Kidney tubule cell (primary cell): Measurements from ENCODE around the gene C16orf86.

Experiments used
- DNase-seq: peaks from one replicate; pipeline ENCODE4 v3.0.0-alpha.2; 2018; ENCODE audit warnings: low spot score

Gene C16orf86

DNA sequence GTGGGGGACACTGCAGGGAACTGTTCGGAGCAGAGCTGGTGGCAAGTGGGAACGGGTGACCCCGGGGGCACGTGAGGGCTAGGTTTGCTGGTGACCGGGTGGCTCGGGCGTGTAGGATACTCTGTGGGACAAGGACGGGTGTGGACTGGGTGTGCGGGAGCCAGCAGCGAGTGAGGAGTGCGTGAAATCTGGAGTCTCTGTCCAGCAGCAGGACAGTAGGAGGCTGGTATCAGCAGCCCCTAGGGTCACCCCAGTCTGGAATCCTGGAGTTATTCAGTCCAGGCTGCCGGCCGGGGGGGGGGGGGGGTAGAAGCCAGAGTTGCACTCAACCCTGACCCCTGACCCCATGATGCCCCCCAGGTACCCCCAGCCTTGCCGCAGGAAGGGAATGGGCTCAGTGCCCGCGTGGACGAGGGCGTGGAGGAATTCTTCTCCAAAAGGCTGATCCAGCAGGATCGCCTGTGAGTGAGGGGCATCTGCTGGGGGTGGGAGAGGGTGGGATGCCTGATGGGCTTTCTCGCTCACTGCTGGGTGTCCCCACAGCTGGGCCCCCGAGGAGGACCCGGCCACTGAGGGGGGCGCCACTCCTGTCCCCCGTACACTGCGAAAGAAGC, 12.7 kb upstream of the C16orf86 start:
- DNase-seq: no peak

- DNase-seq: no peak
These were observed 12.2 kb upstream of the C16orf86 start for GRCh38 chr16:67654403-67654911.

GRCh38 chr16:67655363-67655762, 11.3 kb upstream of the C16orf86 start:
- no peak for DNase-seq

DNA sequence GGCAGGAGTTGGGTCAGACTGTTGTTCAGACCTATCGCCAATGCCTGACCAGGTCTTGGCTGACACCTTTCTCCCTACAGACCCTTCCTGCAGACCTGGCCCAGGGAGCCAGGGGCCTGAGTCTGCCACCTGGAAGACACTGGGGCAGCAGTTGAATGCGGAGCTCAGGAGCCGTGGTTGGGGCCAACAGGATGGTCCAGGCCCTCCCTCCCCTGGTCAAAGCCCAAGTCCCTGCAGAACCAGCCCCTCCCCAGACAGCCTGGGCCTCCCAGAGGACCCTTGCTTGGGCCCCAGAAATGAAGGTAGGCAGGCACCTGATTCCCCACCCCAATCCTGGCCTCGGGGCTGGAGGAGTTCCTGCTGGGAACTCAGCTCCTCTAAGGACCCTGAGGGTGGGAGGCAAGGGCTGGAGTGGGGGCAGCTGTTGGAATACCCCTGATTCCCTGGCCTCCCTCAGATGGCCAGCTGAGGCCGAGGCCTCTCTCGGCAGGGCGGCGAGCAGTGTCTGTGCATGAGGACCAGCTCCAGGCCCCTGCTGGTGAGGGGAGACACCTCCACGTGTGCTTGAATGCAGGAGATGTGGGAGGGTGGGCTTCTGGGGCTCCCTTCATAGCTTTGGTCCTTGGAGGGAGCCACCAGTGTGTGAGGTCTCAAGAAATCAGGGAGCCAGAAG, 10.1 kb upstream of the C16orf86 start:
- no peak for DNase-seq

DNA sequence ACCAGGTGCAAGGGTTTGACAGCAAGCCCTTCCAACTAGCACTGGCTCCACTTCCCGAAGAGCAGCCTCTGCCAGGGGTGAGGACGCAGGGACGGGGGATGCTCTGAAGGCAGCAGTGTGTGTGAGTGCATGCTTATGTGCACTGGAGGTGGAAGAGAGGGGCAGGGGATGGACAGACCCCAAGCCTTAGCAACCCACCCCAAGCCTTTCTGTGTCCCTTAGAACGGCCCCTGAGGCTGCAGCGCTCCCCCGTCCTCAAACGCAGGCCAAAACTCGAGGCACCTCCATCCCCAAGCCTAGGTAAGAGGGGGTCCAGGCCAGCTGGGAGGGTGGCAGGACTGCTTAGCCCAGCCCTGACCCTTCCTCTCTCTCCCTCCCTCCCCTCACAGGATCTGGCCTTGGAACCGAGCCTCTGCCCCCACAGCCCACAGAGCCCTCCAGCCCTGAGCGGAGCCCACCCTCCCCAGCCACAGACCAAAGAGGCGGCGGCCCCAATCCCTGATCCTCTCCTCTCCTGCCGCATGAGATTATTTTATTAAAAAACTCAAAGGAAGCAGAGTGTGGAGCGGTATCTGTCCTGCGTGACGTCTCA, 9.5 kb upstream of the C16orf86 start:
- DNase-seq: no peak

DNA sequence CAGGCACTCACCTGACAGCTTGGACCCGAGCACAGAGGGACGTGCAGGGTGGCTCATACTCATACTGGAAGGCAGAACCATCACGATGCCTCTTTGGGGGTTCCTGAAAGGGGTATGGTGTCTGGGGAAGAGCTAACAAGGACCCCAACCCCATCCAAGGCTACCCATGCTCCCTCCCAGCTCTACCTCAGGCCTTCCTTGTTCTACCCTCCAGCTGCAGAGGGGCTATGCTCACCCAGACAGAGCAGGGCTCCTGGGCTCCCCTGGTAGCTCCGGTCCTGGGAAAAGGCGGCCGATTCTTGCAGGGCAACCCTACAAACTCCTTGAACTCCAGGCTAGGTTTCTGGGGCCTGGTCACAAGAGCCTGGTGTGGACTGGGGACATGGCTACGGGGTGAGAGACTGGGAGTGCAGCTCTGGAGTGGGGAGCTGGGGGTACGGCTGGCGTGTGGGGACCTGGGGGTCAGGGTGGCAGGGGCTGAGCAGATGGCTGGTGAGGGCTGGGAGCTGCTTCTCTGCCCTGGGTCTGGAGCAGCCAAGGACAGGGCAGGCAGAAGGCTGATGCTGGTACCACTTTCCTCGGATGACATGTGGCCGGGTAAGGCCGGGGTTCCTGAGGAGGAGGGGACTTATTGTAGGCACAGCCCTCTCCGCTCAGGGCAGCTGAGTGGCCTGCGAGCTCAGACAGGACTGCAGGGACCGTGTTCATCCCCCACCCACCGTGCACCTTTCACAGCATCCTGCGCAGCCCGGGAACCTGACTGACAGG, 8.7 kb upstream of the C16orf86 start:
- no peak for DNase-seq

GRCh38 chr16:67658849-67659674, 7.6 kb upstream of the C16orf86 start:
- no peak for DNase-seq

GRCh38 chr16:67659675-67660563, 6.7 kb upstream of the C16orf86 start, which contains the start of gene ACD:
Gene ACD, minus strand, starts transcription at chr16:67660260. Its CDS starts 40 bp downstream, at chr16:67660220.
- peak; percentile 92 for DNase-seq

- peak; percentile 97 for DNase-seq
These were observed 6.0 kb upstream of the C16orf86 start, which contains the start of gene PARD6A for GRCh38 chr16:67660564-67661028. Gene PARD6A, plus strand, starts transcription at chr16:67660960. Its CDS starts 79 bp downstream, at chr16:67661039.

DNA sequence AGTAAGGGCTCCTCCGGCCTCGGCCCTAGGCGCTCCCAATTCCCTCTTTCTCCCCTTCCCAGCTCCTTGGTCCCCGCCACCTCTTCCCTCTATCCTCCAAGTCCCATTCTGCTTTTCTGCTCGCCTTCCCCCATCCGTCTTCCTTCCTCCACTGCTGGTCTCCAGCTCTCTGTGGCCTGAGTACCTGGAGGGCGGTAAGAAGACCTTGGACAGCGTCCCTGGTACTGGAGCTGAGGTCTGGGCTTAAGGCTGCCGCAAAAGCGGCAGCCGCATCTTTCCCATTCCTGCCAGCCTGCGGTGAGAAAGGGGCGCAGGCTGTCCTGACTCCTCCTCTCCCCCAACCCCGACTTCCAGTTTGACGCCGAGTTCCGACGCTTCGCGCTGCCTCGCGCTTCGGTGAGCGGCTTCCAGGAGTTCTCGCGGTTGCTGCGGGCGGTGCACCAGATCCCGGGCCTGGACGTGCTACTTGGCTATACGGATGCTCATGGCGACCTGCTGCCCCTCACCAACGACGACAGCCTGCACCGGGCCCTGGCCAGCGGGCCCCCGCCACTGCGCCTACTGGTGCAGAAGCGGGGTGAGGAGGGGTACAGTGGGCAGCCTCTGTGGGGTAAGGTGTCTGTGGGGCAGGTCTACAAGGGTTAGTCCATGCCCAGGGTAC, 5.4 kb upstream of the C16orf86 start:
- peak; percentile 77 for DNase-seq

GRCh38 chr16:67661886-67662652, 4.5 kb upstream of the C16orf86 start:
- DNase-seq: no peak

- DNase-seq: no peak
These were observed 4.0 kb upstream of the C16orf86 start for GRCh38 chr16:67662653-67663010.

DNA sequence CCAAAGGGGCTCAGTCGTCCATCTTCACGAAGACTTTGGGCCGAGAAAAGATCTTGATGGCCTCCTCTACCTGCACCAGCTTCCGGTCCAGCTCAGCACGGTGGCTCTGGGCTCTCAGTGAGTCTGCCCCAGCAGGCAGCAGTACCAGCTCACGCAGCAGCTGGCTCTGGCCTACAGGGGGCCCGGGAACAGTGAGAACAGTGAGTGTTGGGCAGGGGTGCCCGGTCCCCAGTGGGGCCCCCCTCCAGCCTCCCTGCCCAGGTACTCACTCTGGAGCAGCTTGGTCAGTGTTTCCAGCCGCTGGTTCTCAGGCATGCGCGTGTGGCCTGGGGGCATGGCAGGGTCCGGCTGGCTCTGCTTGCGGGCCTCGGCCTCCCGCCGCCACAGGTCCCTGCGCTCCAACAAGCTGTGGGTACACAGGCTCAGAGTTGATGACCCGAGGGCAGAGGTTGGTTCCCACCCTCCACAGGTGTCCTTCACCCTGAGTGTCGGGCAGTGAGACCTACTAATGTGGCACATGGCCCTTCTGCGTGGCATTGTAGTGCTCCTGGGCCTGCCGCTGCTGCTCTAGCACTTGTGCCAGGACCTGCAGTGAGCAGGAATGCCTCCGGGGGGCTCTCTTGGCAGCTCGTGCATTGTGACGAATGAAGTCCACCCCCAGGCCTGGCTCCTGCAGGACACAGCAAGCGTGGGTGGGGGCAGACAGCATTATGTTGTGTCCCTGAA, 3.3 kb upstream of the C16orf86 start:
- DNase-seq: peak; percentile 33

GRCh38 chr16:67663877-67664222, 2.8 kb upstream of the C16orf86 start:
- no peak for DNase-seq

DNA sequence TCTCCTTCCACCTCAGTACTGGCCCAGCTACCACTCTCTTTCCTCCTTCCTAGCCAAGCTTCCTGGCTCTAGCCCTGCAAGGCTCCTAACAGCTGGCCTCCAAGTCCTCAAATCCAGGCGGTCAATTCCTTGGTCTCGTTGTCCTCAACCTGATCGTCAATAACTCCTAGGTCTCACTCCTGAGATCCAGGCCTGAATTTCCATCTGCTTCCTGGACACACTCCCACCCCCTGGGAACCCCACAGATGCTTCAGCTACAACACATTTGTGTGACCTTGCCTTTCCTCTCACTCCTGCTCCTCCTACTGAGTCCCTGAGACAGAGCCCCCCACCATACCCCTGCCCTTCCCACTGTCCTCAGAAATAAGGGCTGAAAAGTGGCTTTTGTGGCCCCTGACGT, 2.4 kb upstream of the C16orf86 start:
- no peak for DNase-seq

DNA sequence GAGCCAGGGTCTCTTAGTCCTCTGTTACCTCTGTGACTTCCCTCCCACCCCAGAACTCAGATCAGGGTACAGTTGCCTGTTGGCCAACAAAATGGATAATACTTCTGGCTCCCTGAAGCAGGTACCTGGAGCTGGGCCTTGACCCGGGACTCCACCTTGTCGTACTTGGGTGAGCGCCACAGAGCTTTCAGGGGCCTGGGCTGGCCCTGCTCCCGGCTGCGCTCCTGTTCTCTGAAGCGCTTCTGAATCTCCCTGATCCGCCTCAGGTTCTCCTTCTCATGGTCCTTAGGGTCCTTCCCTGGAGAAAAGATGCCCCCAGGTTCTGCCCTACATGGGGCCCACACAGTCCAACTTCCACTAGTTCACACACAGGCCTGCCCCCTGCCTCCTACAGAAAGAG, 1.7 kb upstream of the C16orf86 start:
- DNase-seq: no peak

GRCh38 chr16:67665598-67665997, 1.0 kb upstream of the C16orf86 start:
- DNase-seq: no peak

- peak; percentile 38 for DNase-seq
These were observed 522 bp upstream of the C16orf86 start for GRCh38 chr16:67666032-67666551.
